ENCODE data around the gene RCAN1. TPM values are rescaled to one million over a fixed set of nuclear protein-coding genes. Genes with fewer than 3 reads are reported as not detected.

The RCAN1 gene
- total and polyA plus RNA-seq, 2 of the 8 experiments (the other 6 are each of a cell fraction or from before 2014, with no cell fraction given) = 1.7 to 6.4 TPM

- ChIA-PET POLR2A (ENCODE audit: partially characterized antibody) (no interaction called here), CTCF (ENCODE audit: partially characterized antibody) (interaction anchor here (1.0 to 2.0 kb wide), 9 partner anchors 11 to 234 kb away, joined by 3 to 10 read pairs (median 4); no protein-coding TSS in a partner anchor)
- Histone ChIP-seq H2AFZ (ENCODE audit: low read length) (no peak overlapping the region), H3K18ac (ENCODE audit: extremely low read depth, low read length) (no peak overlapping the region), H3K4me3 (ENCODE audit: extremely low read depth in 1 of 4, insufficient read depth in 2 of 4, low read depth in 3 of 4, low read length in 4 of 4) (no peak overlapping the region), H3K79me1 (ENCODE audit: low read depth, low read length) (no peaks in the 10 kb centered on the region), H3K4ac (replicated peaks; ENCODE audit: insufficient read length, low read depth, low read length) (no peak overlapping the region), H2BK20ac (ENCODE audit: low read length) (no peak overlapping the region), H3K23ac (ENCODE audit: insufficient read length) (no peak overlapping the region), H3K27ac (ENCODE audit: low read depth, low read length) (no peak overlapping the region), H3K4me1 (replicated peaks in 1 of 4; ENCODE audit: control insufficient read depth in 3 of 4, insufficient read depth in 4 of 4, low read length in 3 of 4) (no peaks in the 10 kb centered on the region; a peak in 1 of 7 replicates), H3K27me3 (replicated peaks in 1 of 4; ENCODE audit: control insufficient read depth in 3 of 4, extremely low read depth in 1 of 4, insufficient read depth in 3 of 4, low read length in 3 of 4) (no peaks in the 10 kb centered on the region), H4K20me1 (replicated peaks in 1 of 2; ENCODE audit: control insufficient read depth in 1 of 2, insufficient read depth in 2 of 2, low read length in 2 of 2) (no peaks in the 10 kb centered on the region), H2BK5ac (ENCODE audit: low read depth, low read length) (no peak overlapping the region), H4K91ac (replicated peaks; ENCODE audit: insufficient read length, low read length) (no peak overlapping the region), H3K56ac (replicated peaks; ENCODE audit: insufficient read length, low read depth, low read length) (no peak overlapping the region), H3K4me2 (ENCODE audit: insufficient read depth in 1 of 2, low read depth in 2 of 2, low read length in 2 of 2) (no peak overlapping the region), H3K79me2 (ENCODE audit: control insufficient read depth in 1 of 2, insufficient read depth in 2 of 2, low read length in 2 of 2) (no peaks in the 10 kb centered on the region), H3K9me3 (ENCODE audit: insufficient read depth in 2 of 2, low read depth in 1 of 2, low read length in 1 of 2) (no peaks in the 10 kb centered on the region), H2BK120ac (replicated peaks; ENCODE audit: low read depth, low read length) (no peak overlapping the region), H4K8ac (ENCODE audit: extremely low read depth, insufficient read depth, low read length) (no peak overlapping the region), H3K36me3 (ENCODE audit: control insufficient read depth in 2 of 4, insufficient read depth in 4 of 4, low read length in 3 of 4) (no peaks in the 10 kb centered on the region), H2BK12ac (ENCODE audit: low read depth, low read length) (no peak overlapping the region), H2BK15ac (ENCODE audit: low read length) (no peak overlapping the region), H3K23me2 (ENCODE audit: low read depth, low read length) (no peaks in the 10 kb centered on the region), H3K14ac (ENCODE audit: insufficient read length) (no peak overlapping the region), H2AK5ac (ENCODE audit: low read depth, low read length) (no peak overlapping the region), H3K9ac (replicated peaks in 1 of 4; ENCODE audit: extremely low read depth in 1 of 4, low read depth in 3 of 4, low read length in 3 of 4) (no peak overlapping the region), H4K5ac (ENCODE audit: insufficient read length, low read depth, low read length) (no peak overlapping the region)
- FAIRE-seq = no peak
- 95% methylated on average over 18 of the region's 18 CpGs; no CpG with 5 or more reads in 1 of the 2 experiments for WGBS, 2 experiments (ENCODE audit: extremely low coverage in 1 of 2, insufficient coverage in 1 of 2, insufficient read length in 1 of 2, insufficient replicate concordance in 2 of 2, low coverage in 1 of 2, low lambda C conversion rate in 2 of 2, missing lambda C conversion rate in 1 of 2)
- no peak for TF ChIP-seq NRF1 (IDR thresholded peaks at IDR 0.05; ENCODE audit: low read depth, low read length)
- peak in 1 of 2 experiments; percentile 27 for DNase-seq (ENCODE audit: low read depth in 1 of 2, low spot score in 2 of 2)
Measured at GRCh38 chr21:34596561-34597271, 18.2 kb downstream of the RCAN1 start.
